Tibial artery (tissue), 4 donors: Measurements from ENCODE around the gene SCAP.

Experiments used
- DNase-seq, 2 donors: peaks; one replicate each; pipeline ENCODE4 v3.0.0-alpha.2; 2019
- H3K27ac ChIP-seq, 2 donors: fragments of 200-600 bp; sonication (generic) in 1 of 2; 1 replicate in 1 of 2; 2 replicates in 1 of 2; pipeline ENCODE4 v1.5.1; 2018 to 2019; ENCODE audit warnings: mild to moderate bottlenecking in 1 of 2
- H3K27me3 ChIP-seq, 2 donors: fragments of 200-600 bp; sonication (generic) in 1 of 2; one replicate each; pipeline versions ENCODE4 v1.5.1 to v1.6.0; 2016 to 2019
- H3K36me3 ChIP-seq, 3 donors: fragments of 200-600 bp; sonication (generic) in 2 of 3; one replicate each; pipeline ENCODE4 v1.5.1; 2016 to 2019; ENCODE audit warnings: mild to moderate bottlenecking in 2 of 3
- H3K4me1 ChIP-seq, 4 donors: fragments of 200-600 bp; sonication (generic) in 2 of 4; 1 replicate in 3 of 4; 2 replicates in 1 of 4; pipeline ENCODE4 v1.5.1; 2016 to 2019
- H3K4me3 ChIP-seq, 2 donors: fragments of 200-600 bp; sonication (generic) in 1 of 2; 1 replicate in 1 of 2; 2 replicates in 1 of 2; pipeline ENCODE4 v1.5.1; 2018 to 2019; ENCODE audit warnings: mild to moderate bottlenecking in 2 of 2
- H3K9me3 ChIP-seq, 3 donors: fragments of 200-600 bp; sonication (generic) in 1 of 3; one replicate each; pipeline ENCODE4 v1.5.1; 2016 to 2019
- intact Hi-C: fragments of 100-400 bp; cut with DNase I; formaldehyde crosslinking; loops from one replicate; pipeline ENCODE4 v1.15.0; 2023; ENCODE audit warnings: low total_unique reads
- TF ChIP-seq, protein P1 (sequence below), 2 experiments: fragments of 200-600 bp in 1 of 2; fragments of 450-650 bp in 1 of 2; IDR thresholded peaks; one replicate each; pipeline ENCODE4 v1.5.1; 2017 to 2019; ENCODE audit warnings: antibody characterized with exemption in 2 of 2, mild to moderate bottlenecking in 1 of 2, moderate library complexity in 1 of 2

Gene SCAP

DNA sequence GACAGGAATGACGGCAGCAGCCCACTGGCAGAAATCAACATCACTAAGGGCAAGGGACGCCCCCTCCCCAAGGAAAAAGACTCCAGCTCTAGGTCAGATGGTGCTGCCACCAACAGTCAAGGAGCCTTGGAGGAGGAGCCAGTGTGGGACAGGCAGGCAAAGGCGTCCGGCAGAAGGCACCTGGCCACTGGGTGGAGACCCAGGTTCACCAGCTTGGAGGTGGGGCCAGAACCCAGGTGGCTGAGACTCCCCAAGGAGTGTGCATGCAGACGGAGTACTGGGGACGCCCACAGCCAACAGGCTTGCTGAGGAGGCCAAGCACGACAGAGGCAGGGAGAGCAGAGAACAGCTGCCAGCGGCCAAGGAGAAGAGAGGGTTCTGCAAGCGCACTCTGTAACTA is 59.7 kb downstream of the SCAP start:
- H3K36me3 ChIP-seq: peaks cover 54 to 93% (median 73%) of the 10 kb centered on the region in 3 donors
- DNase-seq: no peak
- no peak overlapping the region for H3K4me3 ChIP-seq
- intact Hi-C loops: no loop called here
- H3K27ac ChIP-seq: no peak overlapping the region
- peaks cover 0 to 6% (median 3%) of the 10 kb centered on the region in 4 donors for H3K4me1 ChIP-seq
- no peaks in the 10 kb centered on the region for H3K27me3 ChIP-seq
- TF ChIP-seq, protein P1, sequence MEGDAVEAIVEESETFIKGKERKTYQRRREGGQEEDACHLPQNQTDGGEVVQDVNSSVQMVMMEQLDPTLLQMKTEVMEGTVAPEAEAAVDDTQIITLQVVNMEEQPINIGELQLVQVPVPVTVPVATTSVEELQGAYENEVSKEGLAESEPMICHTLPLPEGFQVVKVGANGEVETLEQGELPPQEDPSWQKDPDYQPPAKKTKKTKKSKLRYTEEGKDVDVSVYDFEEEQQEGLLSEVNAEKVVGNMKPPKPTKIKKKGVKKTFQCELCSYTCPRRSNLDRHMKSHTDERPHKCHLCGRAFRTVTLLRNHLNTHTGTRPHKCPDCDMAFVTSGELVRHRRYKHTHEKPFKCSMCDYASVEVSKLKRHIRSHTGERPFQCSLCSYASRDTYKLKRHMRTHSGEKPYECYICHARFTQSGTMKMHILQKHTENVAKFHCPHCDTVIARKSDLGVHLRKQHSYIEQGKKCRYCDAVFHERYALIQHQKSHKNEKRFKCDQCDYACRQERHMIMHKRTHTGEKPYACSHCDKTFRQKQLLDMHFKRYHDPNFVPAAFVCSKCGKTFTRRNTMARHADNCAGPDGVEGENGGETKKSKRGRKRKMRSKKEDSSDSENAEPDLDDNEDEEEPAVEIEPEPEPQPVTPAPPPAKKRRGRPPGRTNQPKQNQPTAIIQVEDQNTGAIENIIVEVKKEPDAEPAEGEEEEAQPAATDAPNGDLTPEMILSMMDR (IDR thresholded peaks at IDR 0.05): no peak
- no peaks in the 10 kb centered on the region for H3K9me3 ChIP-seq

DNA sequence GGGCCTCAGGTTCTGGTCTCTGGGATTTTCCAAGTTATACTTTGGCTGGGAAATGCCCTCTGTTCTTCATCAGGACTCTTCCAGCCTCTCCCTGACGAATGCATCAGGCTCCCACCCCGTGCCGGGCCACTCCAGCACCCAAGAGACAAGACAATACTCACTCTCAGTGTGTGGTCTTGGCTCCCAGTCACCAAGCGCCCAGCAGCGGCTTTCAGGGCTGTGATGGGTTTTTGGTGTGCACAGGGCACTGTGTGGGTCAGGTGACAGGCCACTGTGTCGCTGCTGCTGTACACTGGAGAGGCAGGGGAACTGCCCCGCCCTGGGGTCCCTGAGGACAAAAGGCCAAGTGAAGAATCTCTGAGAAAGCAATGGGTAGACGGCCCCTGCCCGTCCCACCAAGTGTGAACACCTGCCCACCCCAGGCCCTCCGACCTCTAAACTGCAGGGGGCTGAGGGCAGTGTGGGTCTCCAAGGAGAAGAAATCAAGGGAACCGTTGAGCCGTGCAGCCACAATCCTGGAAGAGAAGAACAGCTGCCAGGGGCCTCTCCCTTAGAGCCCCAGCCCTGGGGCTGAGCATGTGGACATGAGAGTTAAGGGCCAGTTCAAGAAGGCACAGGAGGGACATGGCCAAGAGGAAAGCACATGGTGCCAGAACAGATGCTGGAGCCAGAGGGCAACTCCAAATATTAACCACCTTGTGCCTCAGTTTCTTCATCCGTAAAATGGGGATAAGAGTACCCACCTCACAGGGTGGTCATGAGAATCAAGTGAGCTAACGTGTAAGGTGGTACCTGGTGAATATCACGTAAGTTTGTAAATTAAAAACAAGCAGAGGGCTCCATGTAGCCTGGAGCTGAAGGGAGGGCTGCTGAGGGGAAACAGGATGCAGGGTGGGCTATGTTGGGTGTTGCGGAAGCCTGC is 60.8 kb downstream of the SCAP start:
- H3K4me3 ChIP-seq: no peak overlapping the region
- peaks cover 0 to 5% (median 0%) of the 10 kb centered on the region in 4 donors for H3K4me1 ChIP-seq
- DNase-seq: no peak
- no peaks in the 10 kb centered on the region for H3K27me3 ChIP-seq
- intact Hi-C loops: no loop called here
- no peaks in the 10 kb centered on the region for H3K9me3 ChIP-seq
- no peak overlapping the region for H3K27ac ChIP-seq
- peaks cover 55 to 96% (median 78%) of the 10 kb centered on the region in 3 donors for H3K36me3 ChIP-seq
- TF ChIP-seq, protein P1 (IDR thresholded peaks at IDR 0.05): no peak

DNA sequence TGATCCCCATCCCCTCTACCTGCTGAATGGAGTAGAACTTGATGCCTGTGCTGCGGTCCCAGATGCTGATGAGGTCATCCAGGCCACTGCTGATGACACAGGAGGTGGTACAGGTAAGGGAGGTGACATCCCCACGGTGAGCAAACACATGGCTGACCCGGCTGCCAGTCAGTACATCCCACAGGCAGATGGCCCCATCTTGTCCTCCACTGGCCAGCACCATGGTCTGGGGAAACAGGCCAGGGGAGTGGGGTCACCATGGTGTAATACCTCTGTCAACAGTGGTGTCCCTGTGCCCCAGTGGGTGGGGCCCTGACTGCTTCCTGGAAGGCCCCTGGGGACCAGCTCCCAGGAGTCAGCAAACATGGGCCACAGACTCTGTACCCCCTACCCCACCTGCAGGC is 61.6 kb downstream of the SCAP start:
- no peak for DNase-seq
- no peak overlapping the region for H3K4me3 ChIP-seq
- intact Hi-C loops: no loop called here
- peaks cover 55 to 96% (median 78%) of the 10 kb centered on the region in 3 donors for H3K36me3 ChIP-seq
- no peaks in the 10 kb centered on the region for H3K9me3 ChIP-seq
- H3K27me3 ChIP-seq: no peaks in the 10 kb centered on the region
- no peak overlapping the region for H3K27ac ChIP-seq
- peaks cover 0 to 5% (median 0%) of the 10 kb centered on the region in 4 donors for H3K4me1 ChIP-seq
- TF ChIP-seq, protein P1 (IDR thresholded peaks at IDR 0.05): no peak

DNA sequence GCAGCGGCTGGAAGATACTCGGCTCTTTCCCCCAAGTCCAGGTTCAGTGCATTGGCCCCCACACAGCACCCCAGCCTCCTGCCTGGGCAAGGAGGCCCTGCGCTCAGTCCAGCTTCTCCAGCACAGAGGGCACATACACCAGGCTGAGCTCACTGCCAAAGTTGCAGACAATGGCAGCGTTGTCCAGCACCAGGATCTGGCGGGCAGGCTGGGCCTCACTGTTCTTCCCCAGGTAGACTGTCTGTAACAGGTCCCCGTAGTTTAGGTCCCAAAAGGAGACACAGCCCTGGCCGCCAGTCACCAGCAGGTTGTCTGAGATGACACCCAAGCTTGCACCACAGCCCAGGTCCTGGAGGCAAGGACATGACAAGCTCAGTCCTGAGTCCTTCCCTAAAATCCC is 62.0 kb downstream of the SCAP start:
- Histone ChIP-seq H3K4me3 (no peak overlapping the region), H3K36me3 (peaks cover 55 to 96% (median 78%) of the 10 kb centered on the region in 3 donors), H3K4me1 (peaks cover 0 to 5% (median 0%) of the 10 kb centered on the region in 4 donors), H3K27me3 (no peaks in the 10 kb centered on the region), H3K9me3 (no peaks in the 10 kb centered on the region), H3K27ac (no peak overlapping the region)
- DNase-seq: no peak
- TF ChIP-seq, protein P1 (IDR thresholded peaks at IDR 0.05): no peak
- intact Hi-C loops: no loop called here

DNA sequence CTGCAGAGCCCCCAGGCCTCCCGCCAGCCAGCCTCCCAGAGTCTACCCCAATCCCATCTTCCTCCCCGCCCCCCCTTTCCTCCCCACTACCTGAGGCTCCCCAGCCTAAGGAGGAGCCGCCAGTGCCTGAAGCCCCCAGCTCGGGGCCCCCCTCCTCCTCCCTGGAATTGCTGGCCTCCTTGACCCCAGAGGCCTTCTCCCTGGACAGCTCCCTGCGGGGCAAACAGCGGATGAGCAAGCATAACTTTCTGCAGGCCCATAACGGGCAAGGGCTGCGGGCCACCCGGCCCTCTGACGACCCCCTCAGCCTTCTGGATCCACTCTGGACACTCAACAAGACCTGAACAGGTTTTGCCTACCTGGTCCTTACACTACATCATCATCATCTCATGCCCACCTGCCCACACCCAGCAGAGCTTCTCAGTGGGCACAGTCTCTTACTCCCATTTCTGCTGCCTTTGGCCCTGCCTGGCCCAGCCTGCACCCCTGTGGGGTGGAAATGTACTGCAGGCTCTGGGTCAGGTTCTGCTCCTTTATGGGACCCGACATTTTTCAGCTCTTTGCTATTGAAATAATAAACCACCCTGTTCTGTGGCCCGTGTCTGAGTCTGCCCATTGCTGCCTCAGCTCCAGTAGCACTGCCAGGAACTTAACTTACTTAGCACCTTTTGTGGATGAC is 62.8 kb downstream of the SCAP start:
- Histone ChIP-seq H3K27ac (no peak overlapping the region), H3K36me3 (peaks cover 61 to 96% (median 78%) of the 10 kb centered on the region in 3 donors), H3K27me3 (no peaks in the 10 kb centered on the region), H3K4me1 (peaks cover 0 to 5% (median 0%) of the 10 kb centered on the region in 4 donors), H3K4me3 (no peak overlapping the region), H3K9me3 (no peaks in the 10 kb centered on the region)
- DNase-seq: no peak
- intact Hi-C loops: no loop called here
- TF ChIP-seq, protein P1 (IDR thresholded peaks at IDR 0.05): no peak
